Breast epithelium (tissue), 4 donors: ENCODE results near the gene OBI1. TPM values are rescaled to one million over a fixed set of nuclear protein-coding genes. Genes with fewer than 3 reads are reported as not detected.

Experiments
- DNase-seq, 2 donors: peaks; one replicate each; pipeline ENCODE4 v3.0.0-alpha.2; 2019; ENCODE audit warnings: low spot score in 2 of 2
- H3K27ac ChIP-seq, 2 donors: fragments of 200-600 bp; sonication (generic) in 1 of 2; one replicate each; pipeline ENCODE4 v1.5.1; 2016 to 2019; ENCODE audit warnings: mild to moderate bottlenecking in 1 of 2
- H3K27me3 ChIP-seq, 2 donors: fragments of 200-600 bp; sonication (generic) in 1 of 2; one replicate each; pipeline versions ENCODE4 v1.5.1 to v1.6.0; 2017 to 2019; ENCODE audit warnings: control low read depth in 1 of 2, mild to moderate bottlenecking in 1 of 2
- H3K36me3 ChIP-seq: fragments of 200-600 bp; one replicate; pipeline ENCODE4 v1.5.1; 2019
- H3K4me1 ChIP-seq, 2 donors: fragments of 200-600 bp; sonication (generic); one replicate each; pipeline ENCODE4 v1.5.1; 2016 to 2019; ENCODE audit warnings: control low read depth in 1 of 2
- H3K4me3 ChIP-seq, 3 donors: fragments of 200-600 bp; sonication (generic); 1 replicate in 2 of 3; 2 replicates in 1 of 3; pipeline ENCODE4 v1.5.1; 2016 to 2019; ENCODE audit warnings: mild to moderate bottlenecking in 3 of 3, moderate library complexity in 2 of 3
- H3K9me3 ChIP-seq, 2 donors: fragments of 200-600 bp; sonication (generic) in 1 of 2; one replicate each; pipeline ENCODE4 v1.5.1; 2016 to 2019; ENCODE audit warnings: control low read depth in 1 of 2
- CTCF ChIP-seq, 3 donors: fragments of 450-650 bp; IDR thresholded peaks; one replicate each; pipeline ENCODE4 v1.5.1; 2016 to 2017; ENCODE audit warnings: antibody characterized with exemption in 3 of 3, mild to moderate bottlenecking in 3 of 3, moderate library complexity in 3 of 3
- POLR2A ChIP-seq: fragments of 450-650 bp; IDR thresholded peaks from one replicate; pipeline ENCODE4 v1.6.1; 2016; ENCODE audit warnings: antibody characterized with exemption, mild to moderate bottlenecking, moderate library complexity
- POLR2AphosphoS5 ChIP-seq, 3 donors: sonication (generic); formaldehyde crosslinking; IDR thresholded peaks; one replicate each; pipeline ENCODE4 v1.6.1; 2017; ENCODE audit warnings: antibody characterized with exemption in 3 of 3
- intact Hi-C: fragments of 100-400 bp; cut with DNase I; formaldehyde crosslinking; loops from one replicate; pipeline ENCODE4 v1.15.1; 2023; ENCODE audit warnings: low total_unique reads
- total RNA-seq, 3 donors: library from RNA; depleted of rRNA; stranded (reverse); fragments of >200 nt; gene quantifications; one replicate each; pipeline ENCODE4 v1.1.0, GENCODE V29; 2016

Gene OBI1
- total RNA-seq, 3 donors from 2014 or later = 10.1 to 14.0 (median 13.4) TPM

- Histone ChIP-seq H3K4me1 (peaks cover 0 to 9% of the 10 kb centered on the region in 2 donors), H3K27ac (peak overlapping the region in 1 of 2 donors; percentile 29), H3K36me3 (no peaks in the 10 kb centered on the region), H3K9me3 (no peaks in the 10 kb centered on the region), H3K27me3 (no peaks in the 10 kb centered on the region), H3K4me3 (peak overlapping the region; percentile 64 to 90 (median 85))
- TF ChIP-seq CTCF (IDR thresholded peaks at IDR 0.05) (no peak), POLR2A (no peak), POLR2AphosphoS5 (IDR thresholded peaks at IDR 0.05) (no peak)
- intact Hi-C loops = no loop called here
- DNase-seq = no peak
Measured at GRCh38 chr13:78659450-78659730, 435 bp upstream of the OBI1 start.

GRCh38 chr13:78657699-78658629, 991 bp downstream of the OBI1 start:
- H3K36me3 ChIP-seq = no peaks in the 10 kb centered on the region
- no peaks in the 10 kb centered on the region for H3K9me3 ChIP-seq
- TF ChIP-seq CTCF (IDR thresholded peaks at IDR 0.05) (no peak), POLR2A (no peak), POLR2AphosphoS5 (IDR thresholded peaks at IDR 0.05) (no peak)
- peaks cover 0 to 9% of the 10 kb centered on the region in 2 donors for H3K4me1 ChIP-seq
- DNase-seq = no peak
- H3K27me3 ChIP-seq = no peaks in the 10 kb centered on the region
- intact Hi-C loops = no loop called here
- peak overlapping the region; percentile 70 to 79 for H3K27ac ChIP-seq
- H3K4me3 ChIP-seq = peak overlapping the region; percentile 64 to 90 (median 85)

GRCh38 chr13:78655906-78656305, 3.0 kb downstream of the OBI1 start:
- intact Hi-C loops = no loop called here
- no peak overlapping the region for H3K4me3 ChIP-seq
- DNase-seq = no peak
- H3K27ac ChIP-seq = no peak overlapping the region
- H3K36me3 ChIP-seq = no peaks in the 10 kb centered on the region
- no peaks in the 10 kb centered on the region for H3K9me3 ChIP-seq
- H3K27me3 ChIP-seq = no peaks in the 10 kb centered on the region
- TF ChIP-seq CTCF (IDR thresholded peaks at IDR 0.05) (no peak), POLR2AphosphoS5 (IDR thresholded peaks at IDR 0.05) (no peak), POLR2A (no peak)
- peaks cover 0 to 9% of the 10 kb centered on the region in 2 donors for H3K4me1 ChIP-seq

- no peaks in the 10 kb centered on the region for H3K36me3 ChIP-seq
- H3K9me3 ChIP-seq = no peaks in the 10 kb centered on the region
- no peak for DNase-seq
- peaks cover 0 to 9% of the 10 kb centered on the region in 2 donors for H3K4me1 ChIP-seq
- intact Hi-C loops = no loop called here
- TF ChIP-seq POLR2A (no peak), CTCF (IDR thresholded peaks at IDR 0.05) (no peak)
- H3K27ac ChIP-seq = no peak overlapping the region
- no peak overlapping the region for H3K4me3 ChIP-seq
- H3K27me3 ChIP-seq = no peaks in the 10 kb centered on the region
Measured at GRCh38 chr13:78655007-78655406, 3.9 kb downstream of the OBI1 start.

- no peak overlapping the region for H3K27ac ChIP-seq
- no peak for DNase-seq
- H3K9me3 ChIP-seq = no peaks in the 10 kb centered on the region
- no peak overlapping the region for H3K4me3 ChIP-seq
- intact Hi-C loops = no loop called here
- TF ChIP-seq POLR2A = no peak
- TF ChIP-seq POLR2AphosphoS5 (IDR thresholded peaks at IDR 0.05) = no peak
- no peak for TF ChIP-seq CTCF (IDR thresholded peaks at IDR 0.05)
- H3K27me3 ChIP-seq = no peaks in the 10 kb centered on the region
- peaks cover 0 to 3% of the 10 kb centered on the region in 2 donors for H3K4me1 ChIP-seq
- no peaks in the 10 kb centered on the region for H3K36me3 ChIP-seq
Measured at GRCh38 chr13:78652651-78653050, 6.3 kb downstream of the OBI1 start.
